Suprapubic skin (tissue), 2 donors: ENCODE results near the gene NPPB.

ENCODE experiments used
- EP300 ChIP-seq: sonication (generic); formaldehyde crosslinking; IDR thresholded peaks from one replicate; pipeline ENCODE4 v1.6.1; 2017; ENCODE audit warnings: antibody characterized with exemption
- POLR2A ChIP-seq, 2 donors: fragments of 450-650 bp; IDR thresholded peaks; one replicate each; pipeline ENCODE4 v1.6.1; 2017; ENCODE audit warnings: antibody characterized with exemption in 2 of 2, mild to moderate bottlenecking in 2 of 2, moderate library complexity in 2 of 2

DNA sequence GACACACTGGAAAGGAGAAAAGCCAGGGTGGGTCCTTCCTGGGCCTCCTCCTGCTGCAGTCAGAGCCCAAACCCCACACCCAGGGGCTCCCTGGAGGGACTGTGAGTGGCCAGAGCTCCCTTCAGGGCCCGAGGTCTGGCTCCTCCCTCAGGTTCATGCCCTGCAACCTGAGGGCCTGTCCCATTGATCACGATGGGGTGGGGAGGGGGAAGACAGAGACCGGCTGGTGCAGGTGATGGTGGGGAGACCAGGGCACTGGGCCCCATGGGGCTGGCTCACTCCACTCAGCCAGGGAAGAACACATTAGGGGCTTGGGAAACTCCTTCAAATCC lies 30.1 kb upstream of the NPPB start:
- no peak for TF ChIP-seq POLR2A (IDR thresholded peaks at IDR 0.05)
- no peak for TF ChIP-seq EP300
